HG03342 (cell line): ENCODE measurements around the gene ELAC2.
"Not testable (repeated sequence)": the region's sequence is repeated elsewhere in the genome, so short reads cannot be mapped to it uniquely, and the experiment has no call there.

Source experiments
- ATAC-seq: cut with Tn5 transposase; IDR thresholded peaks from one replicate; pipeline ENCODE4 v1.9.1; 2021; ENCODE audit warnings: mild to moderate bottlenecking, moderate library complexity; ENCODE audit not compliant: unreplicated experiment

Gene ELAC2

GRCh38 chr17:12990041-12990808 is 27.6 kb downstream of the ELAC2 start:
- no peak for ATAC-seq

- no peak for ATAC-seq
Observed at GRCh38 chr17:12987120-12987519, 30.7 kb downstream of the ELAC2 start.

GRCh38 chr17:12985431-12986293 is 32.2 kb downstream of the ELAC2 start:
- no peak for ATAC-seq

GRCh38 chr17:12983991-12984884 is 33.6 kb downstream of the ELAC2 start:
- no peak for ATAC-seq

GRCh38 chr17:12982224-12982623 is 35.6 kb downstream of the ELAC2 start:
- no peak for ATAC-seq

GRCh38 chr17:12979826-12980500 is 37.9 kb downstream of the ELAC2 start:
- no peak for ATAC-seq

- no peak for ATAC-seq
Observed at GRCh38 chr17:12979246-12979645, 38.6 kb downstream of the ELAC2 start.

- not testable (repeated sequence) for ATAC-seq
Observed at GRCh38 chr17:12978787-12979186, 39.0 kb downstream of the ELAC2 start.

GRCh38 chr17:12977008-12977751 is 40.6 kb downstream of the ELAC2 start:
- no peak for ATAC-seq

- ATAC-seq = no peak
Observed at GRCh38 chr17:12974005-12974531, 43.8 kb downstream of the ELAC2 start.

- no peak for ATAC-seq
Observed at GRCh38 chr17:12973496-12974004, 44.3 kb downstream of the ELAC2 start.

- ATAC-seq = no peak
Observed at GRCh38 chr17:12967962-12968361, 49.9 kb downstream of the ELAC2 start.

GRCh38 chr17:12966413-12966812 is 51.4 kb downstream of the ELAC2 start:
- ATAC-seq = no peak

- ATAC-seq = no peak
Observed at GRCh38 chr17:12965988-12966387, 51.8 kb downstream of the ELAC2 start.

- ATAC-seq = no peak
Observed at GRCh38 chr17:12964840-12965239, 53.0 kb downstream of the ELAC2 start.

GRCh38 chr17:12964162-12964561 is 53.7 kb downstream of the ELAC2 start:
- no peak for ATAC-seq

- ATAC-seq = no peak
Observed at GRCh38 chr17:12963505-12963904, 54.3 kb downstream of the ELAC2 start.

- no peak for ATAC-seq
Observed at GRCh38 chr17:12961655-12962054, 56.2 kb downstream of the ELAC2 start.

GRCh38 chr17:12959441-12959840 is 58.4 kb downstream of the ELAC2 start:
- no peak for ATAC-seq
